Suppressor macrophage treated with lipopolysaccharide for 1 hour (primary cell): ENCODE measurements around the gene NECAB3.
A peak's percentile ranks its signal among the peaks of the same experiment; 100 is the strongest.
"Not testable (repeated sequence)": the region's sequence is repeated elsewhere in the genome, so short reads cannot be mapped to it uniquely, and the experiment has no call there.

Experiments
- DNase-seq, 3 donors: peaks; one replicate each; pipeline ENCODE4 v3.0.0-alpha.2; 2020 to 2022

Gene NECAB3

DNA sequence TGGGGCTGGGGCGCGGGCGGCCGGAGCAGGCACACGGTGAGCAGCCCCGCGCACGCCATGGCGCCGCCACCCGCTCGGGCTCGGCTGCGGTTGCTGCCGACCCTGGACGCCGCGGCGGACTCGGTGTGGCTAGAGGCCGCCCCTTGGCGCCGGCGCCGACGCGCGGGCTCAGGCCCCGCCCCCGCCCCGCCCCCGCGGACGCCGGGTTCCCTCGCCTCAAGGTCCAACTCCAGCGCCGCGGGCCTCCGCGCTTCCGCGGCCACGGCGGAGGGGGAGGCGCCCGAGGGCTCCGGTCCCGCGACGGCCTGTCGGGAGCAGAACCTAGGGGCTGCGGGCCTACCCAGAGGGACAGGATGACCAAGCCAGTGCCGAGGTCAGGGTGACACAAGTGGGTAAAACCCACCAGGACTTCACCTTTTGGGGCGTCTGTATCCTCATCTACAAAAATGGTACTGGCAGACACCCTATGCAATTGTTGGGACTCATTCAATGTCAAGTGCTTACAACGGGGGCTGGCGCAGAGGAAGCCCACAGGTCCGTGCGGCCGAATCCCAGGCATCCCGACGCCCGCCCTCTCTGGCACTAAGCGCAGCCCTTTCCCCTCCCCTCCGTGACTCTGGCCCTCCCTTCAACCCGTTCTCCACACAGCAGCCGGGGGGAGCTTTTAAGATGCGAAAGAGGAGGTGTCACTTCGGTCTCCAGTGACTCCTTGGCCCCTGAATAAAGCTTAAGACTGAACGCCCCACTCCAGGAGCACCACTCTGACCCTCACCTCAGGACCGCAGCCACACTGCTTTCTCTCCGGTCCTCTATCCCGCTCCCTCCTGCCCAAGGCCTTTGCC, at the start of gene NECAB3:
NECAB3 (minus strand) TSS at position 135 of the 842 bp plus-strand sequence; CDS start at position 59, 76 bp downstream.
- DNase-seq: peak; percentile 67 to 94 (median 86)

DNA sequence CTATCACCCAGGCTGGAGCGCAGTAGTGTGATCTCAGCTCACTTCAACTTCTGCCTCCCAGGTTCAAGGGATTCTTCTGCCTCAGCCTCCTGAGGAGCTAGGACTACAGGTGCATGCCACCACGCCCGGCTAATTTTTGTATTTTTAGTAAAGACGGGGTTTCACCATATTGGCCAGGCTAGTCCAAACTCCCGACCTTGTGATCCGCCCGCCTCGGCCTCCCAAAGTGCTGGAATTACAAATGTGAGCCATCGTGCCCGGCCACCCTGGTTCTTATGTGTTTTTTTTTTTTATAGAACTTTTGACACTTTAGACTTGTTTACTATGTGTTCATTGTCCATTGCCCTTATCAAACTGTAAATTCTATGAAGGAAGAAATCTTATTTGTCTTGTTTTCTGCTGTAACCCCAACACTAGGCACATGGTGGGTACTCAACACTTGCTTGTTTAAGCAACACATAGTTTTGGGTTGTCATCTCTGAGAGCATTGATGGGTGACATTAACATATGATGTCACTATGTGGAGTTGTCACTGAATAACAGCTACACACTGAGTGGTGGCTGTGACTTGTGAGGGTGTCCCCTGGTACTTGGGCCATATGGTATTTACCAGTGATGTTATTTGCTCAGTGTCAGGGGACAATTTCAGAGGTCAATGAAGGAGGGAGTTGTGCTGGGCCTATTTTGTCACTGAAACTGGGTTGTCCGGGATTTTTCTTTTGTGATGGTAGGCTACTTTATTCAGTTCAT, 47.3 kb upstream of the NECAB3 start:
- no peak for DNase-seq

DNA sequence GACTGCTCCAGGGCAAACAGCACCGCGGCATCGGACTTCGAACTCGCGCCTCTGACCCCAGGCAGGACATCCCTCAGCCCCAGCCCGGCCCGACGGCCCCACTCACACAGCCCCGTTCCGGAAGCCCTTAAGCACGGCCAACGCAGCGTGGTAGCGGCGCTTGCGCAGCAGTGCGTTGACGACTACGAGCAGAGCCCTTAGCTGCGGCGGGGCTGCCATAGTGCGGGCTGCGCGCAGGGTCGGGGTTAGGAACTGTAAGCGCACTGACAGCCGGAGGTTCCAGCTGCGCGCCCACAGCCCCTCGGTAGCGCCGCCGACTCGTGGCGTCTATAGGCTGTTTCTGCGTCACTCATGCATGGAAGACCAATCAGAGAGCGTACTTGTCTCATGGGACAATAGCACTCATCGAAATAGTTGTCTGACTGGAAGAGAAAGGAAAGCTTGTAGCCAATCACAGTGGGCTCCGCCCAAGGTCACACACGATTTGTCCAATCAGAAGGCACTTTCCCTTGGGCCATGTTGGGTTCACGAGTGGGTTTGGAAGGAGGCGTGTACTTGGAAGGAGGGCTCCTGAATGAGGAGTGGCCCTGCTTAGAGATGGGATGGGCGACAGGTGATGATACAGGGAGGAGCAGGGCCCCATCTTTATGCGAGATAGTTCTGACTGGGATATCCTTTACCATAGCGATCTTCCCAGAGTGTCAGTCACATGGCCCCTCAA, 45.9 kb upstream of the NECAB3 start, which contains the start of gene PXMP4:
PXMP4 (minus strand) TSS at position 322 of the 721 bp plus-strand sequence; CDS start at position 219, 103 bp downstream.
- peak; percentile 93 to 98 (median 97) for DNase-seq

GRCh38 chr20:33719277-33719988, 45.2 kb upstream of the NECAB3 start:
- peak in 1 of 3 donors; percentile 22 for DNase-seq

- DNase-seq: no peak
These were observed 42.3 kb upstream of the NECAB3 start for GRCh38 chr20:33716498-33716897.

DNA sequence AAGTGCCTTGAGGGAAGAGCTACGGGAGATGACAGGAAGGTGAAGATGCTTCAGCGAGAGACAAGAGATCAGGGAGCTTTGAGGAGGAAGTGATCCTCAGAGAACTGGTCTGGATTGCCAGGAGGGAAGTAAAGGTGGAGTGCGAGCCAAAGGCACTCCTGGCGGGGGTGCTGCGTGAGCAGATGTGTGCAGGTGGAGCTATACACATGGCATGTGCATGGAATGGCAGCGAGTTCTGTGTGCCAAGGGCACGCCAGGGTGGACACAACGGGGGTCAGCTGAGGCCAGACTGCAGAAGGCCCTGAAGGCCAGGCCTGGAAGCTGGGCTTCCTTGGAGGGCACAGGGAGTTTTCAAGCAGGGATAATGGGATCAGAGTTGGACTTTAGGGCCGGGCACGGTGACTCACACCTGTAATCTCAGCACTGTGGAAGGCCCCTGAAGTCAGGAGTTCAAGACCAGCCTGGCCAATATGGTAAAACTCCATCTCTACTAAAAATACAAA, 39.7 kb upstream of the NECAB3 start:
- no peak for DNase-seq

- DNase-seq: no peak
These were observed 37.2 kb upstream of the NECAB3 start for GRCh38 chr20:33711446-33711738.

- DNase-seq: no peak
These were observed 36.6 kb upstream of the NECAB3 start for GRCh38 chr20:33710681-33711445.

DNA sequence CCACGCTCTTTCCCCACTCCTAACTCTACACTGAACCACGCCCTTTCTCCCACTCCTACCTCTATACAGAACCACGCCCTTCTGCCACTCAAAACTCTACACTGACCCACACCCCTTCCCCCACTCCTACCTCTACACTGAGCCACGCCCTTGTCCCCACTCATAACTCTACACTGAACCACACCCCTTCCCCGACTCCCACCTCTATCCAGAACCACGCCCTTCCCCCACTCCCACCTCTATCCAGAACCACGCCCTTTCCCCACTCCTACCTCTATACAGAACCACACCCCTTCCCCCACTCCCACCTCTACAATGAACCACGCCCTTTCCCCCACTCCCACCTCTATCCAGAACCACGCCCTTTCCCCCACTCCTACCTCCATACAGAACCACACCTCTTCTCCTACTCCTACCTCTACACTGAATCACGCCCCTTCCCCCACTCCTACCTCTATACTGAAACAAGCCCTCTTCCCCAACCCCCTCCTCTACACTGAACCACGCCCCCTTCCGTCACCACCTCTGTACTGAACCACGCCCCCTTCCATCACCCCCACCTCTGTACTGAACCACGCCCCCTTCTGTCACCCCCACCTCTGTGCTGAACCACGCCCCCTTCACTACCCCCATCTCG, 35.8 kb upstream of the NECAB3 start:
- DNase-seq: no peak

DNA sequence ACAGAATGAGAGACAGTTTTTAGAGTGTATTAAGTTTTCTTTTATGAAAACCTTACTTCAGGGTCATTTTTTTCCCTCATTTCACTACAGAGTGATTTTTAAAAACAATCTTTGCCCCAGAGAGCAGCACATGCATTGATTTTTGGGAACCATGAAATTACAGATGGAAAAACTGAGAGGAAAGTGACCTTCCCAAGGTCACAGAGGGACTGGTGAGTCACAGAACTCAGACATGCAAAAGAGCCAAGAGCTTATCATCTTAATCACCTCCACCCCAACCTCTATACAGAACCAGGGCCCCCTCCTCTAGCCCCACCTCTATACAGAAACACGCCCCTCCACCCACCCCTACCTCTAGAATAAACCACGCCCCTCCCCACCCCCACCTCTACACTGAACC, 35.2 kb upstream of the NECAB3 start:
- DNase-seq: no peak

DNA sequence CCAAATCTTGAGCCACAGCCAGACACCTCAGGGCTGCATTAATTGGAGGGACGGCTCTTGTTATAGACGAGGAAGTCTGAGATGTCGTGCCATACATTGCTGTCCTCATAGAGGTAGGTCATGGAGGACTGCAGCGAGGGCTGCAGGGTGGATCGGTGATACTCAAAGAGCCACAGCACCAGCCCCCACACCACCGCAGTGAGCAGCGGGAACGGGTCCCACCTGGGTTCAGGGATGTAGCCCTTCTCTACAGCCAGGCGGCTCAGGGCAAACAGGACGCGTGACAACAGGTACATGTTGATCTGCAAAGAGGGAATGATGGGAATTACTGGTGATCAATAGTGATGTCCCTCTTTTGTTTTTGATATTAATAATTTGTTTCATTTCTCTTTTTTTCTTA, 33.4 kb upstream of the NECAB3 start:
- DNase-seq: no peak

DNA sequence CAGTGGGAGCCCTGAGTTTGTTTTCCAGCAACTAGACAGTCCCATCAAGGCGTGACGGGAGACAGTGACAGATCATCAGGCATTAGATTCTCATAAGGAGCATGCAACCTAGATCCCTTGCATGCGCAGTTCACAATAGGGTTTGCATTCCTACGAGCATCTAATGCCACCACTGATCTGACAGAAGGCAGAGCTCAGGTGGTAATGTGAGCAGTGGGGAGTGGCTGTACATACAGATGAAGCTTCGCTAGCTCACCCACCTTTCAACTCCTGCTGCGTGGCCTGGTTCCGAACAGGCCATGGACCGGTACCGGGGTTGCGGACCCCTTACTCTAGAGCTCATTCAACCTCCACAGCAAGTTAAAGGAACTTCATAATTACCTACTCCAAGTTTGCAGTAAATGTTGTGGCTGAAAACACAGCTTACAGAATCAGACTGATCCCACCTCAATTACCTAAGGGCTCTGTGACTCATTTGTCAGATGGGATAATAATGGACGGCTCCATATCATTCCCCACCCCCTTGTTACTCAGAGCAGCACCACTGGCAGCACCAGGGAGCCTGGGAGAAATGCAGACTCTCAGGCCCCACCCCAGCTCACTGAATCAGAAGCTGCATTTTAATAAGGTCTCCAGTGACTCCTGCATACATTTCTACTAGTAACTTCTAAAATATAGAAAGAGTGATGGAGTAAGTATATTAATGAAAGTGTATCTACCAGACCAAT, 30.1 kb upstream of the NECAB3 start:
- no peak for DNase-seq

DNA sequence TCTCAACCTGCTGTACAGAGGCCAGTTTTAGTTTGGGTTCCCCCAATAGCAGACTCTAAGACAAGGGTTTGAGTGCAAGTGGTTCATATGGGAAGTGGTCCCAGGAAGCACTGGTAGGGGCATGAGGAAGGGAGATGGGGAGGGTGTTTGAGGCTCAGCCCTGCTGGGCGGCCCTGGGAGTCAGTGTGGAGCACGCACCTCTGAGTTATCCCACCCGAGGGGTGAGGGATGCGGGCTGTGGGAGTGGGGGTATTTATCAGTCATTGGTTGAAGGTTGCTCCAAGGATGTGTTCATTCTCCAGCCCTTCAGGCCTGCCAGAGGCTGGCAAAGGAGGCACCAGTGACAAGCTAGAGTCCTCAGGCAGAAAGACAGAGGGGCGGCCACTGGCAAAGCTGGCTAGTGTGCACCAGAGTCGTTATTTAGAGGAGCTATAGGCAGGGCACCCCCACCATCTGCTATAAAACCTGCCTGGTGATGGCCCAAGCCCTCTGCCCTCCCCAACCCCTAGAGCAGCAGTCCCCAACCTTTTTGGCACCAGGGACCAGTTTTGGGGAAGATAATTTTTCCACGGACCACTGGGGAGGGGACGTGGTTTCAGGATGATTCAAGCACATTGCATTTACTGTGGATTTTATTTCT, 29.4 kb upstream of the NECAB3 start:
- no peak for DNase-seq

DNA sequence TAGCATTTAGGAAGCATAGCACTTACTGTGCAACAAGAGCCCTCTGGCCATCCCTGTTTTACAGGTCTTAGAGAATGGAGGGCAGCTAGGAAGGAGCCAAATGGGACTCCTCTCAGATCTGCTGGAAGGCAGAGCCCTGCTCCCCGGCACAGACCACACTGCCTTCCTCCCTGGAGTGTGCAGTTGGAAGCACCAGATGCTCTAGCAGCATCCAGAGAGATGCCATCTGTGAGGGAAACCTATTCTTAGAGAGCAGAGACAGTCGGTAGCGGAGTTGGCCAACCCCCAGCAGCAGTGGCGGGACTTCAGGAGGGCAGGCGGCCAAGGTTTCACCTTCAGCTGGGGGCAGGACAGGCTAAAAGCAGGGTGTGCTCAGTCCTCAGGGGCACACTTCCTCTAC, 28.6 kb upstream of the NECAB3 start:
- DNase-seq: no peak

GRCh38 chr20:33701629-33702450, 27.6 kb upstream of the NECAB3 start:
- DNase-seq: no peak

DNA sequence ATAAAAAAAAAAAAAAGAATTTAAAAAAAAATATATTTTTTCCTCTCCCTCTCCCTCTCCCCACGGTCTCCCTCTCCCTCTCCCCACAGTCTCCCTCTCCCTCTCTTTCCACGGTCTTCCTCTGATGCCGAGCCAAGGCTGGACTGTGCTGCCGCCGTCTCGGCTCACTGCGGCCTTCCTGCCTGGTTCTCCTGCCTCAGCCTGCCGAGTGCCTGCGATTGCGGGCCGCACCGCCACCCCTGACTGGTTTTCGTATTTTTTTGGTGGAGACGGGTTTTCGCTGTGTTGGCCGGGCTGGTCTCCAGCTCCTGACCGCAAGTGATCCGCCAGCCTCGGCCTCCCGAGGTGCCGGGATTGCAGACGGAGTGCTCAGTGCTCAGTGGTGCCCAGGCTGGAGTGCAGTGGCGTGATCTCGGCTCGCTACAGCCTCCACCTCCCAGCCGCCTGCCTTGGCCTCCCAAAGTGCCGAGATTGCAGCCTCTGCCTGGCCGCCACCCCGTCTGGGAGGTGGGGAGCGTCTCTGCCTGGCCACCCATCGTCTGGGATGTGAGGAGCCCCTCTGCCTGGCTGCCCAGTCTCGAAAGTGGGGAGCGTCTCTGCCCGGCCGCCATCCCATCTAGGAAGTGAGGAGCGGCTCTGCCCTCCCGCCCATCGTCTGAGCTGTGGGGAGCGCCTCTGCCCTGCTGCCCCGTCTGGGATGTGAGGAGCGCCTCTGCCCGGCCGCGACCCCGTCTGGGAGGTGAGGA, 26.6 kb upstream of the NECAB3 start:
- not testable (repeated sequence) for DNase-seq

DNA sequence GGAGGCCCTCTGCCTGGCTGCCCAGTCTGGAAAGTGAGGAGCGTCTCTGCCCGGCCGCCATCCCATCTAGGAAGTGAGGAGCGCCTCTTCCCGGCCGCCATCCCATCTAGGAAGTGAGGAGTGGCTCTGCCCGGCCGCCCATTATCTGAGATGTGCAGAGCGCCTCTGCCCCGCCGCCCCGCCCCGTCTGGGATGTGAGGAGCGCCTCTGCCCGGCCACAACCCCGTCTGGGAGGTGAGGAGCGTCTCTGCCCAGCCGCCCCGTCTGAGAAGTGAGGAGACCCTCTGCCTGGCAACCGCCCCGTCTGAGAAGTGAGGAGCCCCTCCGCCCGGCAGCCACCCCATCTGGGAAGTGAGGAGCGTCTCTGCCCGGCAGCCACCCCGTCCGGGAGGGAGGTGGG, 24.7 kb upstream of the NECAB3 start:
- DNase-seq: not testable (repeated sequence)

DNA sequence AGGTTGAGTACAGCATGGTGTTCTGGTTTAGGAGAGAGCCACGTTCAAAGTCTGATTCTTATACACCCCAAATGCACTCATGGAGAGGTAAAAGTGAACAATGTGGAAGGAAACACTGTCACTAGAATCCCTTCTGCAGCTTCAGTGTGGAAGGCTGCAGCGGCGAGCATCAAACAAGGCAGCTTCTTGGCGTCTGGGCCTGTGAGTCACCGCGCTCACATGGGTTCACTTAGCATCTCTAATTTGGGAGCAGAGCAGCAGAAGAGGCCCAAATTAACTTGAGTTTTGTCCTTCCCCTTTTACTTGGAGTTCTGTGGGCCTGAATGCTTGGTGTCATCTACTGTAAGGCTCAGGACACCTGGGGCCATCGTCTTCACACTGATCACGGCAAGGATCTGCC, 22.9 kb upstream of the NECAB3 start:
- no peak for DNase-seq
